Type B pancreatic cell (in vitro differentiated cells): ENCODE measurements around the gene SPON1. TPM values are rescaled to one million over a fixed set of nuclear protein-coding genes. Genes with fewer than 3 reads are reported as not detected.

Source experiments
- DNase-seq: peaks from one replicate; pipeline ENCODE4 v3.0.0; 2021; ENCODE audit warnings: mixed read lengths; ENCODE audit not compliant: unreplicated experiment; ENCODE audit errors: extremely low spot score
- H3K27ac Mint-ChIP-seq: 2 replicates; pipeline ENCODE4 v1.8.0; 2021; ENCODE audit warnings: mild to moderate bottlenecking, mixed read lengths
- H3K27me3 Mint-ChIP-seq: 2 replicates; pipeline ENCODE4 v1.8.0; 2021; ENCODE audit warnings: mixed read lengths
- H3K36me3 Mint-ChIP-seq: 2 replicates; pipeline ENCODE4 v1.8.0; 2021; ENCODE audit warnings: mixed read lengths
- H3K4me1 Mint-ChIP-seq: one replicate; pipeline ENCODE4 v1.8.0; 2021; ENCODE audit warnings: mixed read lengths; ENCODE audit not compliant: unreplicated experiment
- H3K4me3 Mint-ChIP-seq: 2 replicates; pipeline ENCODE4 v1.8.0; 2021; ENCODE audit warnings: mild to moderate bottlenecking, mixed read lengths
- H3K9me3 Mint-ChIP-seq: 2 replicates; pipeline ENCODE4 v1.8.0; 2021; ENCODE audit warnings: mixed read lengths
- CTCF ChIP-seq: fragments of 200-600 bp; sonication (generic); conservative IDR thresholded peaks from 2 replicates; pipeline ENCODE4 v1.5.0; 2021; ENCODE audit warnings: antibody characterized with exemption, mild to moderate bottlenecking
- total RNA-seq: library from RNA; stranded (reverse); gene quantifications from 2 replicates; pipeline ENCODE4 v1.2.1, GENCODE V29; 2021; ENCODE audit warnings: low replicate concordance

SPON1 gene
- total RNA-seq, 1 donor from 2014 or later, result 31.7 TPM

- Mint-ChIP-seq H3K4me3 (no peak overlapping the region), H3K9me3 (peaks cover 4% of the 10 kb centered on the region), H3K27ac (no peak overlapping the region), H3K36me3 (peaks cover 6% of the 10 kb centered on the region), H3K4me1 (no peaks in the 10 kb centered on the region), H3K27me3 (no peaks in the 10 kb centered on the region)
- no peak for TF ChIP-seq CTCF
- DNase-seq, result no peak
Measured at GRCh38 chr11:14124350-14124749, 161.8 kb downstream of the SPON1 start.

DNA sequence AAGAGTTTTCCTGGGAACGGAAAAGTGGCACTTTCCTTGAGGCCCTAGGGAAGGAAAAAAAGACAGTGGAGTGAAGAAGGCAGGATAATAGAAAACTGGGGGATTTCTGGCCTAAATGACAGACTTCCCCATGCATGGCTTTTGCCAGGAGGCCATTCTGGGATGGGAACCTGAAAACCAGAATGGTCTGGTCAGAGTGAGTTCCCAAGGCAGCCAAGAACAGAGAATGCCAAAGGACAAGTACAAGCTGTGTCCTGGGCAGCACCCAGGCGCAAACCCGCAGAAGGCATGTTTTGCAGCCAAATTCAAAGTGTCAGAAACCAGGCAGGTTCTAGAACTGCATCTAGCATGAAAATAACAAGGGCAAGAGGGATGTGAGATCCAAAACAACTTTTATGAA lies 162.4 kb downstream of the SPON1 start:
- H3K27ac Mint-ChIP-seq, result no peak overlapping the region

DNA sequence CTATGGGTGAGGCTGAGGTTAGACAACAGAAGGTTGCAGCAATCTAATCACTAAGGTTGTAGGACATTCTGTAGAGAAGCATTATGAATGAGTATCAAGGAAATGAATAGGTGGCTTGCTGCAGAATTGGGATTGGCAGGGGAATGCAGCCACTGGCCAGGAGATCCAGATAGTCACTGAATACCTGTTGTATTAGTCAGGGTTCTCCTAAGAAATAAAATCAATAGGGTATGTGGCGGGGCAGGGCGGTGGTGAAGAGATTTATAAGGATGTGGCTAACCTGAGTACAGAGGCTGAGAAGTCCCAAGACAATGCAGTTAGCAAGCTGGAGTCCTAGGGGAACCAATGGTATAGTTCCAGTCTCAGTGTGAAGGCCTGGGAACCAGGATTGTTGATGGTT lies 163.0 kb downstream of the SPON1 start:
- DNase-seq, result no peak
- no peaks in the 10 kb centered on the region for H3K4me1 Mint-ChIP-seq
- TF ChIP-seq CTCF, result no peak
- H3K27ac Mint-ChIP-seq, result no peak overlapping the region
- peaks cover 6% of the 10 kb centered on the region for H3K36me3 Mint-ChIP-seq
- H3K4me3 Mint-ChIP-seq, result no peak overlapping the region
- peaks cover 4% of the 10 kb centered on the region for H3K9me3 Mint-ChIP-seq
- no peaks in the 10 kb centered on the region for H3K27me3 Mint-ChIP-seq

More for the DNA sequence above, 162.4 kb downstream of the SPON1 start:
- Mint-ChIP-seq H3K9me3 (peaks cover 4% of the 10 kb centered on the region), H3K27me3 (no peaks in the 10 kb centered on the region), H3K4me1 (no peaks in the 10 kb centered on the region), H3K36me3 (peaks cover 6% of the 10 kb centered on the region), H3K4me3 (no peak overlapping the region)
- DNase-seq, result no peak
- TF ChIP-seq CTCF, result no peak

- DNase-seq, result no peak
- Mint-ChIP-seq H3K9me3 (peaks cover 4% of the 10 kb centered on the region), H3K36me3 (peaks cover 6% of the 10 kb centered on the region), H3K27me3 (no peaks in the 10 kb centered on the region), H3K27ac (no peak overlapping the region), H3K4me1 (no peaks in the 10 kb centered on the region), H3K4me3 (no peak overlapping the region)
- TF ChIP-seq CTCF, result no peak
Measured at GRCh38 chr11:14127679-14128078, 165.2 kb downstream of the SPON1 start.

DNA sequence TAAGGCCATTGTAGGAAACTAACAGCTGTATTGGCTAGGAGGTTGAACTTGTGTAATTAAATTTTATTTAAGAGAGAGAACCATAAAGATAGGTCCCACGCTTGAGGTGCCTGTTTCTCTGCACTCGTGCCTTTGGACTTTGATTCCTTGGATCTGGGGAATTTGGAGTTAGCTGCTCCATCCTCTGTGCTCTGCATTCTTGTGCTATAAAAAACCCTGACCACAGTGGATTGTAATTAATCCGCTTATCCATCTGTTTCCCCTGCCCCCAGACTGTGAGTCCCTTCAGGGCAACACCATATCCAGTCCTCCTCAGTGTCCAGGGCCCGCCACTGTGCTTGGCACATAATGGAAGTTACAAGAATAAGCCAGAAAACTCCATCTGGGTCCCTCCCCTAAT lies 169.8 kb downstream of the SPON1 start:
- Mint-ChIP-seq H3K4me1 (no peaks in the 10 kb centered on the region), H3K9me3 (peaks cover 4% of the 10 kb centered on the region), H3K27me3 (peaks cover 4% of the 10 kb centered on the region), H3K27ac (no peak overlapping the region), H3K4me3 (no peak overlapping the region), H3K36me3 (peaks cover 7% of the 10 kb centered on the region)
- DNase-seq, result no peak
- no peak for TF ChIP-seq CTCF

DNA sequence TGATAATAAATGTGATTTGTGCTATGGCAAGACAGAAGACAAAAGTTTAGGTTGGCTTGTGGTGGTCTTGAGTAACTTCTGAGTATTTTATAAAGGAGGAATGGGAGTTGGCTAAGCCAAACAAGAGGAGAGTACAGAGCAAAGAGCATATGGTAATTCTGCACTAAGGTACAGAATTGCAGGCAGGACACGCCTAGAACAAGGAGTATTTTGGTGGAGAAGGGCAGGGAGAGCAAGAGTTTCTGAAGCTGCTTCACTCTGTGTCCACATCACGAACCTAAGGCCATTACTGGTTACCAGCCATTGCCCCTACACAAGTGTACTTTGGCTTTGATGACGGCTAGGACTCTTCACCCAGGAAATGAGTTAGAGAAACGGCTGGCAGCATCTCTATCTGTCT lies 170.9 kb downstream of the SPON1 start:
- Mint-ChIP-seq H3K27me3 (peaks cover 4% of the 10 kb centered on the region), H3K9me3 (peaks cover 4% of the 10 kb centered on the region), H3K27ac (no peak overlapping the region), H3K36me3 (peaks cover 7% of the 10 kb centered on the region), H3K4me1 (no peaks in the 10 kb centered on the region), H3K4me3 (no peak overlapping the region)
- TF ChIP-seq CTCF, result no peak
- no peak for DNase-seq
